Measurements from ENCODE around the gene AIFM3.

DNA sequence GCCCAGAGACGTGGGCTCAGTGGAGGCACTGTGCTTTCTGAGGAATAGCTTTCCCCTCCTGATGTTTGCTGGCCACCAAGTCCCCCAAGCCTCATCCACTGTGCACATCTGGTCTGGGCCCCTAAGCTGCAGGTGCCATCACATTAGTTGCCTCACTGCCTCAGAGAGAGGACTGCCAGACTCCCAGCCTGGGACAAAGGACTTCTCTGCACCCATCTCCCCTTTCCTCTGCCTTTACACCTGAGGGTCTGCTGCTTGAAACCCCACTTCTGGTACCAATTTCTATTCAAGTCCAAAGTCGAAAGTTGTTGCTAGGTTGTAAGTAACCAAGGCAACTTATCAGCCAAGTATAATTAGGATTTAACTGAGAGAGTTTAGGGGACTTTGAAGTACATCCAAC, 11.4 kb downstream of the AIFM3 start:
- TF ChIP-seq, protein P1, sequence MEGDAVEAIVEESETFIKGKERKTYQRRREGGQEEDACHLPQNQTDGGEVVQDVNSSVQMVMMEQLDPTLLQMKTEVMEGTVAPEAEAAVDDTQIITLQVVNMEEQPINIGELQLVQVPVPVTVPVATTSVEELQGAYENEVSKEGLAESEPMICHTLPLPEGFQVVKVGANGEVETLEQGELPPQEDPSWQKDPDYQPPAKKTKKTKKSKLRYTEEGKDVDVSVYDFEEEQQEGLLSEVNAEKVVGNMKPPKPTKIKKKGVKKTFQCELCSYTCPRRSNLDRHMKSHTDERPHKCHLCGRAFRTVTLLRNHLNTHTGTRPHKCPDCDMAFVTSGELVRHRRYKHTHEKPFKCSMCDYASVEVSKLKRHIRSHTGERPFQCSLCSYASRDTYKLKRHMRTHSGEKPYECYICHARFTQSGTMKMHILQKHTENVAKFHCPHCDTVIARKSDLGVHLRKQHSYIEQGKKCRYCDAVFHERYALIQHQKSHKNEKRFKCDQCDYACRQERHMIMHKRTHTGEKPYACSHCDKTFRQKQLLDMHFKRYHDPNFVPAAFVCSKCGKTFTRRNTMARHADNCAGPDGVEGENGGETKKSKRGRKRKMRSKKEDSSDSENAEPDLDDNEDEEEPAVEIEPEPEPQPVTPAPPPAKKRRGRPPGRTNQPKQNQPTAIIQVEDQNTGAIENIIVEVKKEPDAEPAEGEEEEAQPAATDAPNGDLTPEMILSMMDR (IDR thresholded peaks at IDR 0.05), result no peak
- no peak for TF ChIP-seq POLR2A (IDR thresholded peaks at IDR 0.05)

All from transverse colon (tissue), 3 donors.